ENCODE measurements around the gene PLEKHD1. TPM values are rescaled to one million over a fixed set of nuclear protein-coding genes. Genes with fewer than 3 reads are reported as not detected.
A peak's percentile ranks its signal among the peaks of the same experiment; 100 is the strongest.

The PLEKHD1 gene
- total and polyA plus RNA-seq, 7 donors: 0.01 to 0.69 (median 0.04) TPM; not detected in 1

DNA sequence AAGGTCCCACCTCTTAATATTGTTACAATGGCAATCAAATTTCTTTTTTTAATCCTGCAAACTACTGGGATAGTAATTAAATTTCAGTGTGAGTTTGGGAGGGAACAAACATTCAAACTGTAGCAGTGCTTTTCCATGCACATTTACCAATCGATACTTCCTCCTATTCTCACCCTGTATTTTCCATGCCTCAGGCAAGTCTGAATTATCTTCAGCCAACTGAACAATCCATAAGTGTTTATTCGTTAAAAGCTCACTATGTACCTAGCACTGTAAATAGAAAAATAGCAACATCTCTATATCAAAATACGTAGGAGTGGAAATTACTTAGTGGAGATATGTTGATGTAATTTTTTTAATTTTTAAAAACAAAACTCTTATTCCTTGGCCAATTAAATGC is 46.6 kb downstream of the PLEKHD1 start:
- TF ChIP-seq, protein P1, sequence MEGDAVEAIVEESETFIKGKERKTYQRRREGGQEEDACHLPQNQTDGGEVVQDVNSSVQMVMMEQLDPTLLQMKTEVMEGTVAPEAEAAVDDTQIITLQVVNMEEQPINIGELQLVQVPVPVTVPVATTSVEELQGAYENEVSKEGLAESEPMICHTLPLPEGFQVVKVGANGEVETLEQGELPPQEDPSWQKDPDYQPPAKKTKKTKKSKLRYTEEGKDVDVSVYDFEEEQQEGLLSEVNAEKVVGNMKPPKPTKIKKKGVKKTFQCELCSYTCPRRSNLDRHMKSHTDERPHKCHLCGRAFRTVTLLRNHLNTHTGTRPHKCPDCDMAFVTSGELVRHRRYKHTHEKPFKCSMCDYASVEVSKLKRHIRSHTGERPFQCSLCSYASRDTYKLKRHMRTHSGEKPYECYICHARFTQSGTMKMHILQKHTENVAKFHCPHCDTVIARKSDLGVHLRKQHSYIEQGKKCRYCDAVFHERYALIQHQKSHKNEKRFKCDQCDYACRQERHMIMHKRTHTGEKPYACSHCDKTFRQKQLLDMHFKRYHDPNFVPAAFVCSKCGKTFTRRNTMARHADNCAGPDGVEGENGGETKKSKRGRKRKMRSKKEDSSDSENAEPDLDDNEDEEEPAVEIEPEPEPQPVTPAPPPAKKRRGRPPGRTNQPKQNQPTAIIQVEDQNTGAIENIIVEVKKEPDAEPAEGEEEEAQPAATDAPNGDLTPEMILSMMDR (IDR thresholded peaks at IDR 0.05): no peak
- H3K36me3 ChIP-seq (ENCODE audit: insufficient read depth in 1 of 2, low read depth in 1 of 2): no peaks in the 10 kb centered on the region
- intact Hi-C loops (cut with DNase I): no loop called here
- no peak overlapping the region for H3K27ac ChIP-seq
- no peaks in the 10 kb centered on the region for H3K4me1 ChIP-seq
- WGBS, 3 donors: 82 to 87% (median 84%) methylated on average over 3 of the region's 3 CpGs
- no peak overlapping the region for H3K4me3 ChIP-seq
- DNase-seq (no peak), ATAC-seq (no peak)
- peaks cover 0 to 5% (median 0%) of the 10 kb centered on the region in 3 donors for H3K27me3 ChIP-seq (ENCODE audit: insufficient read depth in 3 of 3, low read length in 2 of 3)
- no peaks in the 10 kb centered on the region for H3K9me3 ChIP-seq

DNA sequence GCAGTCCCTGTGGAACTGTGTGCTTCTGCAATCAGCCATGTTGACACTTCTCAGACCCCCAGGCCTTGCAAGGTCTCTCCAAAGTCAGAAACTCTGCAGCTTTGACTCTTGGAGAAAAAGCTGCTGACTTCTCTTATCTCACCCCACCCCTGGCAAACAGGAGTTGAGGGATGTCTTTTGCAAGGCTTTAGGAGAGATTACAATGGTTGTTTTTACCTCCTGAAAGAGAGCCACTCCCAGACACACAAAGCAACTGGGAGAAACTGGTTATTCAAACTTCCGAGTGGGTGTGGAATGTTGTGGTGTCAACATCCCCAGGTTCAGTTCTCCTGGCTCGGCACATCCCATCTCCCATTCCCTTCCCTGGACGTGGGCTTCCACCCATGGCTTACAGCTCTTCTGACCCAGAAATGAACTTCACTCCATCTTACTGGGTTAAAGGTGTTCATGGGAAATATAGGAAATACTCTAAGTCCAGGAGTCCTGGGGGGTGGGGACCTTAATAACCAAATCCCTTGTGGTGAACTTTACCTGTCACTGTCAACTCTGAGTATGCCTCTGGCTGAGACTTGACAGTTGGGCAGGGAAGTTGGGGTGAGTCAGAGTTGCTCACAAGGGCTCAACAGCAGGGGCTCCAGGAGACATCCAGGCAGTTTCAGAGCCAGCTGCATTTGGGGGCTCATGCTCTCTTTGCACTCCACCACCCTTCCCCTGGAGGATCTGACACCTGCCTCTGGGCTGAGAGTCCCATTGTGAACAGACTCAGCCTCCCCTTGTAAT is 48.2 kb downstream of the PLEKHD1 start:
- TF ChIP-seq, protein P1 (IDR thresholded peaks at IDR 0.05): no peak
- DNase-seq (no peak), ATAC-seq (no peak)
- H3K36me3 ChIP-seq (ENCODE audit: insufficient read depth in 1 of 2, low read depth in 1 of 2): no peaks in the 10 kb centered on the region
- H3K4me1 ChIP-seq: no peaks in the 10 kb centered on the region
- no peaks in the 10 kb centered on the region for H3K9me3 ChIP-seq
- H3K27me3 ChIP-seq (ENCODE audit: insufficient read depth in 3 of 3, low read length in 2 of 3): peaks cover 0 to 2% (median 0%) of the 10 kb centered on the region in 3 donors
- no peak overlapping the region for H3K27ac ChIP-seq
- 60 to 65% (median 62%) methylated on average over 3 of the region's 3 CpGs for WGBS, 3 donors
- intact Hi-C loops (cut with DNase I): no loop called here
- H3K4me3 ChIP-seq: no peak overlapping the region

DNA sequence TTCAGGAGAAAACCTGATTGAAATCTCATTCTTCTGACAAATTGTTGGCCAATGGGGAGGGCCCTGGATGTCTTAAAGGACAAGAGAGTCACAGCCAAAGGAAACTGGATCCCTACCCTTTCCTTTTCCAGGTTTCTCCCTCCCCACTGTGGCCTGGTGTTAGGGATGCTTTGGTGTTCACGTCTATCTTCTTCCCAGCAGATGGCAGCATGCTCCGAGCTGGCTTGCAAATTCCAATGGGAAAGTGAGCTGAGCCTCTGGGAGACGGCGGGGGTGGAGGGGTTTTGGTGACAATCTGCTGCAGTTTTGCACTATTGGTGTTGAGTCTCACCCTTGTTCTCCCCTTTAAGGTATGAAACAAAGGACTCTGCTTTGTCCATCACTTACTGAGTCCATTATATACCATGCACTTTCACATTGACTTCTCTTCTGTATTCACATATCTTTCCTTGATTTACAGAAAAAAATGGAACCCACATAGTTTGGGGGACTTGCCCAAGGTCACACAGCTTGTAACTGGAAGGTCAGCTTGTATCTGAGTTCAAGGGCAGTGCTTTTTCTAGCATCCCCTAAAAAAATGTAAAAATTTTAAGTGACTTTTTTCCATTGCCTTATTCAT is 50.8 kb downstream of the PLEKHD1 start:
- peak; percentile 56 to 76 (median 72) for ATAC-seq

GRCh38 chr14:69536971-69537370 is 52.4 kb downstream of the PLEKHD1 start:
- intact Hi-C loops (cut with DNase I): loop anchor here (5.0 kb wide), 2 partner anchors 35 to 190 kb away; partner anchors contain the start of gene CCDC177 (in 1 of the 2)
- ATAC-seq (no peak), DNase-seq (no peak)
- no peaks in the 10 kb centered on the region for H3K9me3 ChIP-seq
- no peak overlapping the region for H3K27ac ChIP-seq
- H3K27me3 ChIP-seq (ENCODE audit: insufficient read depth in 3 of 3, low read length in 2 of 3): no peaks in the 10 kb centered on the region
- no peak overlapping the region for H3K4me3 ChIP-seq
- TF ChIP-seq, protein P1 (IDR thresholded peaks at IDR 0.05): no peak
- peaks cover 4% of the 10 kb centered on the region for H3K4me1 ChIP-seq
- H3K36me3 ChIP-seq (ENCODE audit: insufficient read depth in 1 of 2, low read depth in 1 of 2): no peaks in the 10 kb centered on the region

More for the DNA sequence above, 50.8 kb downstream of the PLEKHD1 start:
- Histone ChIP-seq H3K27me3 (ENCODE audit: insufficient read depth in 3 of 3, low read length in 2 of 3) (no peaks in the 10 kb centered on the region), H3K9me3 (no peaks in the 10 kb centered on the region), H3K4me3 (no peak overlapping the region), H3K27ac (no peak overlapping the region), H3K4me1 (peaks cover 4% of the 10 kb centered on the region), H3K36me3 (ENCODE audit: insufficient read depth in 1 of 2, low read depth in 1 of 2) (no peaks in the 10 kb centered on the region)
- TF ChIP-seq, protein P1 (IDR thresholded peaks at IDR 0.05): peak; percentile 52
- intact Hi-C loops (cut with DNase I): loop anchor here (2.0 to 5.0 kb wide), 3 partner anchors 37 to 192 kb away; partner anchors contain the start of gene CCDC177 (in 2 of the 2)
- peak in 1 of 2 donors; percentile 30 for DNase-seq
- 0 to 2% (median 0%) methylated on average over 4 of the region's 4 CpGs for WGBS, 3 donors

Data from psoas muscle (tissue), 8 donors.